Activated gamma-delta T cell treated with Interleukin-2 at 50 U/mL for 16 hours (primary cell): ENCODE results near the gene SVEP1.
"Not testable (repeated sequence)": the region's sequence is repeated elsewhere in the genome, so short reads cannot be mapped to it uniquely, and the experiment has no call there.

Experiments
- DNase-seq: peaks from one replicate; pipeline ENCODE4 v3.0.0-alpha.2; 2020

SVEP1 gene

GRCh38 chr9:110575945-110576344 is 3.6 kb downstream of the SVEP1 start:
- no peak for DNase-seq

GRCh38 chr9:110575169-110575568 is 4.4 kb downstream of the SVEP1 start:
- DNase-seq = no peak

- no peak for DNase-seq
These were observed 6.2 kb downstream of the SVEP1 start for GRCh38 chr9:110573305-110573704.

- no peak for DNase-seq
These were observed 7.6 kb downstream of the SVEP1 start for GRCh38 chr9:110571801-110572483.

GRCh38 chr9:110566156-110566555 is 13.4 kb downstream of the SVEP1 start:
- no peak for DNase-seq

- DNase-seq = no peak
These were observed 17.7 kb downstream of the SVEP1 start for GRCh38 chr9:110561826-110562225.

GRCh38 chr9:110559869-110560268 is 19.7 kb downstream of the SVEP1 start:
- no peak for DNase-seq

- no peak for DNase-seq
These were observed 23.8 kb downstream of the SVEP1 start for GRCh38 chr9:110555551-110556331.

GRCh38 chr9:110546411-110546871 is 33.1 kb downstream of the SVEP1 start:
- DNase-seq = no peak

GRCh38 chr9:110545705-110546104 is 33.8 kb downstream of the SVEP1 start:
- DNase-seq = no peak

GRCh38 chr9:110543631-110544051 is 35.9 kb downstream of the SVEP1 start:
- DNase-seq = no peak

GRCh38 chr9:110541950-110542349 is 37.6 kb downstream of the SVEP1 start:
- DNase-seq = no peak

GRCh38 chr9:110538647-110539041 is 40.9 kb downstream of the SVEP1 start:
- no peak for DNase-seq

GRCh38 chr9:110537841-110538646 is 41.5 kb downstream of the SVEP1 start:
- no peak for DNase-seq

GRCh38 chr9:110536822-110537221 is 42.7 kb downstream of the SVEP1 start:
- DNase-seq = no peak

GRCh38 chr9:110534162-110534561 is 45.4 kb downstream of the SVEP1 start:
- DNase-seq = not testable (repeated sequence)

GRCh38 chr9:110532908-110533665 is 46.5 kb downstream of the SVEP1 start:
- no peak for DNase-seq

GRCh38 chr9:110531776-110532175 is 47.8 kb downstream of the SVEP1 start:
- DNase-seq = no peak

GRCh38 chr9:110531241-110531640 is 48.3 kb downstream of the SVEP1 start:
- not testable (repeated sequence) for DNase-seq

- no peak for DNase-seq
These were observed 50.9 kb downstream of the SVEP1 start for GRCh38 chr9:110528645-110529044.

GRCh38 chr9:110526426-110526825 is 53.1 kb downstream of the SVEP1 start:
- DNase-seq = no peak

- no peak for DNase-seq
These were observed 58.3 kb downstream of the SVEP1 start for GRCh38 chr9:110521206-110521605.
